Transverse colon (tissue), 4 donors: ENCODE results near the gene ALDH4A1. TPM values are rescaled to one million over a fixed set of nuclear protein-coding genes. Genes with fewer than 3 reads are reported as not detected.

Source experiments
- DNase-seq: peaks from one replicate; pipeline ENCODE4 v3.0.0-alpha.2; 2019
- H3K27ac ChIP-seq, 4 donors: fragments of 200-600 bp; sonication (generic); 2 replicates each; pipeline ENCODE4 v1.5.1; 2016 to 2018; ENCODE audit warnings: inconsistent platforms in 4 of 4
- H3K27me3 ChIP-seq: fragments of 200-600 bp; sonication (generic); 2 replicates; pipeline ENCODE4 v1.5.1; 2017; ENCODE audit warnings: inconsistent platforms
- H3K36me3 ChIP-seq, 4 donors: fragments of 200-600 bp; sonication (generic); 2 replicates each; pipeline ENCODE4 v1.5.1; 2017 to 2019; ENCODE audit warnings: inconsistent platforms in 4 of 4
- H3K4me1 ChIP-seq, 4 donors: fragments of 200-600 bp; sonication (generic); 2 replicates each; pipeline ENCODE4 v1.5.1; 2017 to 2020; ENCODE audit warnings: inconsistent platforms in 4 of 4
- H3K4me3 ChIP-seq, 4 donors: fragments of 200-600 bp; sonication (generic); 1 replicate in 1 of 4; 2 replicates in 3 of 4; pipeline versions ENCODE4 v1.5.1 to v1.6.1; 2017 to 2019; ENCODE audit warnings: inconsistent platforms in 4 of 4
- H3K9me3 ChIP-seq, 2 donors: fragments of 200-600 bp; sonication (generic); 2 replicates each; pipeline ENCODE4 v1.5.1; 2017 to 2019; ENCODE audit warnings: inconsistent platforms in 2 of 2
- CTCF ChIP-seq, 5 experiments: fragments of 200-600 bp in 3 of 5; fragments of 450-650 bp in 2 of 5; sonication (generic) in 3 of 5; IDR thresholded peaks; 1 replicate in 2 of 5; 2 replicates in 3 of 5; pipeline ENCODE4 v1.5.1; 2016 to 2017; ENCODE audit warnings: antibody characterized with exemption in 5 of 5, inconsistent platforms in 3 of 5, mild to moderate bottlenecking in 2 of 5, moderate library complexity in 1 of 5
- EP300 ChIP-seq: sonication (generic); formaldehyde crosslinking; IDR thresholded peaks from one replicate; pipeline ENCODE4 v1.6.1; 2017; ENCODE audit warnings: antibody characterized with exemption, low read depth
- POLR2A ChIP-seq: fragments of 450-650 bp; IDR thresholded peaks from one replicate; pipeline ENCODE4 v1.6.1; 2016; ENCODE audit warnings: antibody characterized with exemption, mild to moderate bottlenecking, moderate library complexity
- POLR2AphosphoS5 ChIP-seq, 3 donors: sonication (generic); formaldehyde crosslinking; IDR thresholded peaks; one replicate each; pipeline ENCODE4 v1.6.1; 2016; ENCODE audit warnings: antibody characterized with exemption in 3 of 3
- WGBS, 2 donors: methylation state at CpG; one replicate each; pipeline ENCODE4 v1.1.5; 2018; ENCODE audit warnings: low coverage in 1 of 2; 5-methylcytosine and 5-hydroxymethylcytosine counted together
- in situ Hi-C, 4 donors: fragments of 200-750 bp; cut with MboI; loops; one replicate each; pipeline versions ENCODE4 v1.15.0 to v1.15.1; 2017; ENCODE audit warnings: low sequenced_read_pairs in 3 of 4, low pct_ligation_motif_present in 1 of 4, low pct_unique_long_range_greater_than_20kb in 1 of 4
- intact Hi-C: fragments of 100-400 bp; cut with DNase I; formaldehyde crosslinking; loops from one replicate; pipeline ENCODE4 v1.15.1; 2023; ENCODE audit warnings: low total_unique reads
- total RNA-seq, 4 donors: library from RNA; depleted of rRNA; stranded (reverse); fragments of >200 nt; gene quantifications; one replicate each; pipeline ENCODE4 v1.1.0, GENCODE V29; 2016

The ALDH4A1 gene
- total RNA-seq, 4 donors from 2014 or later, result 3.8 to 6.0 (median 4.8) TPM

- H3K9me3 ChIP-seq, result no peaks in the 10 kb centered on the region
- H3K27ac ChIP-seq, result no peak overlapping the region
- no peaks in the 10 kb centered on the region for H3K4me1 ChIP-seq
- H3K36me3 ChIP-seq, result no peaks in the 10 kb centered on the region
- intact Hi-C loops (no loop called here), in situ Hi-C loops (no loop called here)
- no peak overlapping the region for H3K4me3 ChIP-seq
- TF ChIP-seq EP300, result no peak
- TF ChIP-seq CTCF (IDR thresholded peaks at IDR 0.05), result no peak
- no peak for TF ChIP-seq POLR2AphosphoS5 (IDR thresholded peaks at IDR 0.05)
- TF ChIP-seq POLR2A, result no peak
- WGBS, 2 donors, result 88 to 89% methylated on average over 7 of the region's 7 CpGs
- H3K27me3 ChIP-seq, result no peaks in the 10 kb centered on the region
- no peak for DNase-seq
Observed at GRCh38 chr1:18891426-18891780, 11.0 kb downstream of the ALDH4A1 start.

GRCh38 chr1:18890706-18891425 lies 11.5 kb downstream of the ALDH4A1 start:
- Histone ChIP-seq H3K27me3 (no peaks in the 10 kb centered on the region), H3K9me3 (no peaks in the 10 kb centered on the region), H3K4me1 (no peaks in the 10 kb centered on the region), H3K4me3 (no peak overlapping the region), H3K36me3 (no peaks in the 10 kb centered on the region), H3K27ac (no peak overlapping the region)
- intact Hi-C loops, result no loop called here
- 67 to 73% methylated on average over 3 to 6 of the region's 6 CpGs for WGBS, 2 donors
- in situ Hi-C loops, result no loop called here
- TF ChIP-seq EP300, result no peak
- no peak for TF ChIP-seq CTCF (IDR thresholded peaks at IDR 0.05)
- no peak for TF ChIP-seq POLR2A
- TF ChIP-seq POLR2AphosphoS5 (IDR thresholded peaks at IDR 0.05), result no peak
- DNase-seq, result no peak

GRCh38 chr1:18886003-18886335 lies 16.4 kb downstream of the ALDH4A1 start:
- H3K27me3 ChIP-seq, result no peaks in the 10 kb centered on the region
- no peaks in the 10 kb centered on the region for H3K4me1 ChIP-seq
- no peak overlapping the region for H3K4me3 ChIP-seq
- intact Hi-C loops (loop anchor here (10.0 kb wide), 1 partner anchor 209 kb away; no protein-coding TSS in a partner anchor), in situ Hi-C loops (loop anchor here in 1 of 4 donors (10.0 kb wide), 1 partner anchor 219 kb away; no protein-coding TSS in a partner anchor)
- no peaks in the 10 kb centered on the region for H3K36me3 ChIP-seq
- TF ChIP-seq EP300, result no peak
- TF ChIP-seq CTCF (IDR thresholded peaks at IDR 0.05), result no peak
- TF ChIP-seq POLR2A, result no peak
- TF ChIP-seq POLR2AphosphoS5 (IDR thresholded peaks at IDR 0.05), result no peak
- no peak for DNase-seq
- WGBS, 2 donors, result 96% methylated on average over 1 of the region's 1 CpG; no CpG with 5 or more reads in 1 of the 2 donors
- H3K9me3 ChIP-seq, result no peaks in the 10 kb centered on the region
- no peak overlapping the region for H3K27ac ChIP-seq

GRCh38 chr1:18885311-18886002 lies 16.9 kb downstream of the ALDH4A1 start:
- Histone ChIP-seq H3K4me1 (no peaks in the 10 kb centered on the region), H3K27ac (no peak overlapping the region), H3K9me3 (no peaks in the 10 kb centered on the region), H3K36me3 (no peaks in the 10 kb centered on the region), H3K4me3 (no peak overlapping the region), H3K27me3 (no peaks in the 10 kb centered on the region)
- TF ChIP-seq POLR2AphosphoS5 (IDR thresholded peaks at IDR 0.05) (no peak), POLR2A (no peak), EP300 (no peak), CTCF (IDR thresholded peaks at IDR 0.05) (no peak)
- DNase-seq, result no peak
- WGBS, 2 donors, result 91% methylated on average over 16 of the region's 17 CpGs; no CpG with 5 or more reads in 1 of the 2 donors
- in situ Hi-C loops (loop anchor here in 1 of 4 donors (10.0 kb wide), 1 partner anchor 219 kb away; no protein-coding TSS in a partner anchor), intact Hi-C loops (loop anchor here (10.0 kb wide), 1 partner anchor 209 kb away; no protein-coding TSS in a partner anchor)
